Lower leg skin (tissue), 4 donors: ENCODE results near the gene XPR1. TPM values are rescaled to one million over a fixed set of nuclear protein-coding genes. Genes with fewer than 3 reads are reported as not detected.
"Not testable (repeated sequence)": the region's sequence is repeated elsewhere in the genome, so short reads cannot be mapped to it uniquely, and the experiment has no call there.

Experiments
- DNase-seq, 2 donors: peaks; one replicate each; pipeline ENCODE4 v3.0.0-alpha.2; 2019; ENCODE audit warnings: low spot score in 2 of 2
- H3K4me3 ChIP-seq: fragments of 200-600 bp; sonication (generic); 2 replicates; pipeline ENCODE4 v1.5.1; 2017; ENCODE audit warnings: mild to moderate bottlenecking, low read depth; ENCODE audit not compliant: poor library complexity, severe bottlenecking
- CTCF ChIP-seq, 3 donors: fragments of 450-650 bp; IDR thresholded peaks; one replicate each; pipeline ENCODE4 v1.5.1; 2016; ENCODE audit warnings: antibody characterized with exemption in 3 of 3, mild to moderate bottlenecking in 3 of 3, moderate library complexity in 2 of 3
- POLR2A ChIP-seq, 2 donors: fragments of 450-650 bp; IDR thresholded peaks; one replicate each; pipeline ENCODE4 v1.6.1; 2016 to 2017; ENCODE audit warnings: antibody characterized with exemption in 2 of 2, mild to moderate bottlenecking in 1 of 2, moderate library complexity in 1 of 2
- WGBS, 2 donors: methylation state at CpG; one replicate each; pipeline ENCODE4 v1.1.5; 2018; 5-methylcytosine and 5-hydroxymethylcytosine counted together
- intact Hi-C: fragments of 100-400 bp; cut with DNase I; formaldehyde crosslinking; loops from one replicate; pipeline ENCODE4 v1.15.0; 2023; ENCODE audit warnings: low total_unique reads
- total RNA-seq, 4 donors: library from RNA; depleted of rRNA; stranded (reverse); fragments of >200 nt; gene quantifications; one replicate each; pipeline ENCODE4 v1.1.0, GENCODE V29; 2016

XPR1 gene
- total RNA-seq, 4 donors from 2014 or later = 10.1 to 25.4 (median 14.1) TPM

- TF ChIP-seq CTCF (IDR thresholded peaks at IDR 0.05) = no peak
- no peak for TF ChIP-seq POLR2A (IDR thresholded peaks at IDR 0.05)
- no peak for DNase-seq
- intact Hi-C loops = no loop called here
- 92 to 99% methylated on average over 10 of the region's 10 CpGs for whole genome bisulfite sequencing, 2 donors
- H3K4me3 ChIP-seq = no peak overlapping the region
Measured at GRCh38 chr1:180816132-180816531, 184.3 kb downstream of the XPR1 start.

DNA sequence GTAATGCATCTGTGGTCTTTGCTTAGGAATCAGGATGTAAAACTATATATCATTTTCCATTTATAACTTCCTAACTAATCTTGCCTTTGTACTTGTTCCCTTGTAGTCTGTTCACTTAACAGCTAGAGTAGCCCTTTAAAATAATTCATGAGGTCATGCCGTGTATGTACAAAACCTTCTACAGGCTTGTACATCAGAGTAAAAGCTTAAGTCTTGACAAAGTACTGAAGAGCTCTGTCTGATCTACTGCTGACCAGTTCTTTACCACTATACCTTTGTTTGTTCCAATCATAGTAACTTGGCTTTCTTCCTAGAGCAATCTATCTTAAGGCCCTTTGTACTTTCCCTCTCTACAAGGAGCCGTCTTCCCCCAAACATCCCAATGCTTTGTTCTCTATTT lies 190.1 kb downstream of the XPR1 start:
- TF ChIP-seq CTCF (IDR thresholded peaks at IDR 0.05) (no peak), POLR2A (IDR thresholded peaks at IDR 0.05) (no peak)
- intact Hi-C loops = no loop called here
- no peak overlapping the region for H3K4me3 ChIP-seq
- WGBS, 2 donors = 92 to 95% methylated on average over 2 of the region's 2 CpGs
- no peak for DNase-seq

- H3K4me3 ChIP-seq, intact Hi-C loops, DNase-seq: not testable (repeated sequence)
- 90 to 97% methylated on average over 2 of the region's 2 CpGs for WGBS, 2 donors
Measured at GRCh38 chr1:180831507-180831906, 199.7 kb downstream of the XPR1 start.

DNA sequence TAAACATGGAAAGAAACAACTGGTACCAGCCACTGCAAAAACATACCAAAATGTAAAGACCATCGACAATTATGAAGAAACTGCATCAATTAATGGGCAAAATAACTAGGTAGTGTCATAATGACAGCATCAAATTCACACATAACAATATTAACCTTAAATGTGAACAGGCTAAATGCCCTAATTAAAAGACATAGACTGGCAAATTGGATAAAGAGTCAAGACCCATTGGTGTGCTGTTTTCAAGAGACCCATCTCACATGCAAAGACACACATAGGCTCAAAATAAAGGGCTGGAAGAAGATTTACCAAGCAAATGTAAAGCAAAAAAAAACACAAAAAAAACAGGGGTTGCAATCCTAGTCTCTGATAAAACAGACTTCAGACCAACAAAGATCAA lies 201.4 kb downstream of the XPR1 start:
- DNase-seq, intact Hi-C loops, H3K4me3 ChIP-seq: not testable (repeated sequence)
- WGBS, 2 donors = 98 to 100% methylated on average over 1 of the region's 1 CpG

- H3K4me3 ChIP-seq = no peak overlapping the region
- 96 to 97% methylated on average over 6 of the region's 6 CpGs for WGBS, 2 donors
- DNase-seq = no peak
- intact Hi-C loops = no loop called here
- TF ChIP-seq CTCF (IDR thresholded peaks at IDR 0.05) (no peak), POLR2A (IDR thresholded peaks at IDR 0.05) (no peak)
Measured at GRCh38 chr1:180836449-180836848, 204.6 kb downstream of the XPR1 start.

DNA sequence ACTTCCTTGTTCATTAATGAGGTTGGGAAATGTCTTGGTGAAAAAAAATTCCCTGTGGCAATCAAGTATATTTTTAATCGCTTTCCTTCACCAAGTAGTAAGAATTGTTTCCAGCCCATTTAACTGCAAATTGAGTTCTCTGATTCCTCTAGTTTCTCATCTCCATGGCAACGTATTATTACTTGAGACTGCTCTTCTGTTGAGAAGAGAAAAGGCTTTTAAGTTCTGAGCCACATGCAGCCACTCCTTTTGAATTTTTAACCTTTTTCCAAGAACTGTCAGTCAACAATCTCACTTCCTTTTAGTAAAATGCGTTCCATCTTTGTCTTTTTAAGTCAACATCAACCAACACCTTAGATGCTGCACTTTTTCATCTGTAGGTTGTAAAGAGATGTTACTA lies 205.2 kb downstream of the XPR1 start:
- H3K4me3 ChIP-seq = no peak overlapping the region
- WGBS, 2 donors = 79 to 91% methylated on average over 3 of the region's 3 CpGs
- TF ChIP-seq CTCF (IDR thresholded peaks at IDR 0.05) = no peak
- no peak for TF ChIP-seq POLR2A (IDR thresholded peaks at IDR 0.05)
- intact Hi-C loops = no loop called here
- no peak for DNase-seq

DNA sequence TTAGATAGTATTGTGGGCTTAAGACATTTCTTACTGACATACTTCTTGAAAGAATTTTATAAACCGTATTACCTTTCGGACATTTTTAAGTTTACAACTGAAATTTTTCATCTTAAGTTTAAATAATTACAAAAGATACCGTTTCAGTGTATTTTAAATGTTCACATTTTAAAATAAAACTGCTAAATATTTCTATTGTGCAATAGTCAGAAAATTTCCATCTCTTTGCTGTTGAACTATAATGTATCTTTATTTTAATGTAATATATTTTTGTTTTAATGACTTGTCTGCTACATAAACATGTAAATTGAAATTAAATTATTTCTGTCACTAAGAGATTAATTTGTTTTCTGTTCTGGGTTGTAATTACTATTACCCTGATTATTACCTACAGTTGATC lies 206.7 kb downstream of the XPR1 start:
- DNase-seq = no peak
- TF ChIP-seq POLR2A (IDR thresholded peaks at IDR 0.05) (no peak), CTCF (IDR thresholded peaks at IDR 0.05) (no peak)
- no peak overlapping the region for H3K4me3 ChIP-seq
- 97% methylated on average over 3 of the region's 3 CpGs for WGBS, 2 donors
- intact Hi-C loops = no loop called here
